ENCODE data around the gene BRCC3.

Gene BRCC3

GRCh38 chrX:155086961-155087735, 15.8 kb downstream of the BRCC3 start:
- TF ChIP-seq ZFX (IDR thresholded peaks at IDR 0.05; ENCODE audit: borderline replicate concordance): no peak
- no peak for TF ChIP-seq CTCF (IDR thresholded peaks at IDR 0.05)
- no peak overlapping the region for H3K27ac ChIP-seq

- peak; percentile 75 for TF ChIP-seq CTCF (IDR thresholded peaks at IDR 0.05)
- TF ChIP-seq ZFX (IDR thresholded peaks at IDR 0.05; ENCODE audit: borderline replicate concordance): no peak
- no peak overlapping the region for H3K27ac ChIP-seq
Observed at GRCh38 chrX:155094468-155095061, 23.3 kb downstream of the BRCC3 start.

GRCh38 chrX:155105919-155106318, 34.6 kb downstream of the BRCC3 start:
- no peak for TF ChIP-seq CTCF (IDR thresholded peaks at IDR 0.05)
- TF ChIP-seq ZFX (IDR thresholded peaks at IDR 0.05; ENCODE audit: borderline replicate concordance): no peak

GRCh38 chrX:155108427-155108826, 37.1 kb downstream of the BRCC3 start:
- TF ChIP-seq ZFX (IDR thresholded peaks at IDR 0.05; ENCODE audit: borderline replicate concordance) (no peak), CTCF (IDR thresholded peaks at IDR 0.05) (no peak)
- no peak overlapping the region for H3K27ac ChIP-seq

More at GRCh38 chrX:155105919-155106318, 34.6 kb downstream of the BRCC3 start:
- H3K27ac ChIP-seq: no peak overlapping the region

- no peak overlapping the region for H3K27ac ChIP-seq
- TF ChIP-seq ZFX (IDR thresholded peaks at IDR 0.05; ENCODE audit: borderline replicate concordance) (no peak), CTCF (IDR thresholded peaks at IDR 0.05) (no peak)
Observed at GRCh38 chrX:155112171-155112570, 40.9 kb downstream of the BRCC3 start.

- TF ChIP-seq CTCF (IDR thresholded peaks at IDR 0.05): no peak
- TF ChIP-seq ZFX (IDR thresholded peaks at IDR 0.05; ENCODE audit: borderline replicate concordance): no peak
- no peak overlapping the region for H3K27ac ChIP-seq
Observed at GRCh38 chrX:155113097-155113496, 41.8 kb downstream of the BRCC3 start.

GRCh38 chrX:155115174-155115819, 44.0 kb downstream of the BRCC3 start:
- no peak for TF ChIP-seq ZFX (IDR thresholded peaks at IDR 0.05; ENCODE audit: borderline replicate concordance)
- TF ChIP-seq CTCF (IDR thresholded peaks at IDR 0.05): no peak
- no peak overlapping the region for H3K27ac ChIP-seq

Data from 22Rv1 (cell line).